ENCODE data around the gene STXBP1.

GRCh38 chr9:127717766-127718165 lies 105.7 kb downstream of the STXBP1 start:
- no peak for TF ChIP-seq CTCF (IDR thresholded peaks at IDR 0.05; ENCODE audit: low read depth, low read length)
- no peak for TF ChIP-seq EZH2phosphoT487 (IDR thresholded peaks at IDR 0.05; ENCODE audit: low read depth)
